Nucleus accumbens (tissue), 56 donors: ENCODE results near the gene PPP2R1B.
"Not testable (repeated sequence)": the region's sequence is repeated elsewhere in the genome, so short reads cannot be mapped to it uniquely, and the experiment has no call there.

Experiments used
- DNase-seq, 56 donors: peaks; one replicate each; lab custom pipeline; 2025; lab: John Stamatoyannopoulos, UW

PPP2R1B gene

GRCh38 chr11:111785076-111785475, 18.9 kb upstream of the PPP2R1B start:
- DNase-seq, result no peak

GRCh38 chr11:111784311-111784710, 18.1 kb upstream of the PPP2R1B start:
- not testable (repeated sequence) for DNase-seq

DNA sequence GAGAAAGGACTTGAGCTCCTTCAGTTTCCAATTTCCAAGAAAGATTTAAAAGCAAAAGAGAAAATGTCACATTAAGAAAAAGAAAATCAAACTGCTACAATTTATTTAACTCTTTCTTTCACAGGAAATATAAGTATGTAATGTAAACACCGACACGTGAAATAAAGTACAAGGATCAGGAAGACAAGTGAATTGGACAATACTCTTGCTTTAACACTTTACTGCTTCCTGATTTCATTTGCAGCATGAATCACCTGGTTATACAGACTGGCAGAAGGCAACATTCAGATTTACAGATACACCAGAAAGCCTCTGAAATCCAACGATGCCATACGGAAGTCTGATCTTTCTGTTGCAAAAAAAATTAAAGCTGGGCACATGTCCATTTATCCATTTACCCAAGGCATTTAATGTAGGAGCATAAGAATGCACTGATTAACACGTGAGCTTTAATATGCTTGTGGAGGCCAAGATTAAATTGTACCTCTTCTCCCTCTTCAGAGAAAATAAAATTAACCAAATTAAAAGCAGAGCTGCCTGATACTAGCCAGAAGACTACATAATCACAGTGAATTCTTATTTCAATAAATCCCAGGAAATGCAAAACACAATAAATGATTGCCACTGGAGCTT, 16.0 kb upstream of the PPP2R1B start:
- no peak for DNase-seq

- DNase-seq, result no peak
These were observed 12.9 kb upstream of the PPP2R1B start for GRCh38 chr11:111779118-111779517.

DNA sequence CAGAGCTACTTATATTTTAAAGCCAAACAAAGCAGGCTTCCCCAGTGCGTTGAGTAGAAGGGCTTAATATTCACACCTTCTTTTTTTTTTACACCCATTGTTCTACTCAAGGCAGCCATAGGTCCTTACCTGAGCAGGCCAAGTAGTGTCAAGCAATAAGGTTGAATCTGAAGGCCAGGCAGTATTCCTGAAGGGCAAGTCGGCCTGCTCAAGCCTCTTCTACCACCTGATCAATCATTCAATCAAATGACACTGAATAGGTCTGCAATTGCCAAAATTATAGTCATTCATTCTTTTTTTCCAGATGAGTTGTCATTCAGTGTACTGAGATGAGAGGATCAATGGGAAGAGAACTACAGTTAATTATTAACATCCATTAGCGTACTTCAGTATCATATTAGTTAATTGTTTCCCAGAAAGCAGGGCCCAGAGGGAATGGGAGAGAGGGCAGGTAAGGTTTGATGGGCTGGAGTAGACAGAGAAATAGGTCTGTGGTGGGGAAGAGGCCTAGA, 11.9 kb upstream of the PPP2R1B start:
- no peak for DNase-seq

DNA sequence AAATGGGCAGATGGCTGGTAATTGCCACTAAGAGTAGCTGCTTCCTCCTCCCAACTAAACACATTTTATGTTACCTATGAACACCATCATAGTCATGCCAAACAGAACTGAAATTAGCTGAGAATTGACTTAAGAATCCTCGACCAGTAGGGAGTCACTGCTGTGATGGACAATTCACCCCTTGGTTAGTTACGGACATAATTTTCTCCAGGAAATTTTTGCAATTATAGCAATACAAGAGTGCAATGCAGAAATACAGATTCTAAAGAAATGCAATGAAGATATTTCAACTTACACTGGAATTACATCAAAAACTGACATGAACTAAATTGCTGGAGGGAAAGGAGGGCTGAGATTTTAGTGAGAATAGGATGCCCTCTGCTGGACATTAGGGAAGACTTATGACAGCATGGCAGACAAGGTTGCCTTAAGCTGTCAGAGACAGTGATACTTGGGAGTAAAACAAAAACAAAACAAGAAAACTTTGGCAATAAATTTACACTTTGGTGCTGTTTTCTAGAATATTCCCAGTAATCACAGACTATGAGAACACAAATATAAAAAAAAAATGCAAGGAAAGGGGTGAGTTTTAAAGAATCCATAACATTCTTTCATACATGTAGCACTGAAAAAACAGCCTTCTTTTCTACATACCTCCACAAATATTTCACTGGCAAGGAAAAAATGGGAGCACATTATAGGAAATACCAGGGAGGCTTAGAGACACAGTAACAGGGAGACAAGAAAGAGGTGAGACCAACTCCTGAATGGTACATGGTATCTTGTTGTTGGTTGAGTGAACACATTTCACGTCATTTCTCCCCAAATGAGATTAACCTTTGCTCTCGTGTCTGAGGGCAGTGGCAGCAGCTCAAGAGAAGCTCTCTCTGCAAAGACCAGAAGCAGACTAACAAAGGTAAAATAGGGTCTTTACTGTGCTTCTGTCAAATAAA, 11.2 kb upstream of the PPP2R1B start:
- peak in 18 of 56 donors; percentile 2 to 69 (median 21) for DNase-seq

GRCh38 chr11:111776398-111777093, 10.4 kb upstream of the PPP2R1B start:
- no peak for DNase-seq

DNA sequence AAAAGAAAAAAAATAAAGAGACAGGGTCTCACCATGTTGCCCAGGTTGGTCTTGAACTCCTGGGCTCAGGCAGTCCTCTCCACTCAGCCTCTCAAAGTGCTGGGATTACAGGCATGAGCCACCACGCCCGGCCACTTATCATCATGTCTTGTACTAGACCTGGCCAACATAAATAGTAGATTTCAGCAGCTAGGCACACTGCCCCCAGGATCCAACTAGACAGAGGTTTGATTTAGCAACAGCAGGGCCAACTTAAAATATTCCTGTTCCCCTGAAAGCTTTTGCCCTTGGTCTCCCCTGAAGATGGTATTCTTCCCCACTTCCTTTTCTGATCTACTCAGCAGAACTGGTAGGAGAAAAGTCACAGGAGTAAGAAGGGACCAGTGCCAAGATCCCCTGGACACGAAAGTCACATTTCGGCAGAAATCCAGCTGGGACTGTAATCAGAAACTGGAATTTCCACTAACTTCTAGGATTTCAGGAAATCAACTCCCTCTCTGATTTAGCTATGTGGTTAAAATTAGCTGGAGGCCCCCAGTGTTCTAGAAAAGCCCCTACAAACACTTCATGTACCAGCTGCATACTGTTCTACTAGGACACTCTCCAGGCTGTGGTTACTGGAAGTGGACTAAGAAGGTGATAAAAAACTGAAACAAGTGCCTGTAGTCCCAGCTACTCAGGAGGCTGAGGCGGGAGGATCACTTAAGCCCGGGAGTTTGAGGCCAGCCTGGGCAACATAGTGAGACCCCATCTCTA, 8.9 kb upstream of the PPP2R1B start:
- DNase-seq, result no peak

GRCh38 chr11:111772535-111772934, 6.3 kb upstream of the PPP2R1B start:
- no peak for DNase-seq

DNA sequence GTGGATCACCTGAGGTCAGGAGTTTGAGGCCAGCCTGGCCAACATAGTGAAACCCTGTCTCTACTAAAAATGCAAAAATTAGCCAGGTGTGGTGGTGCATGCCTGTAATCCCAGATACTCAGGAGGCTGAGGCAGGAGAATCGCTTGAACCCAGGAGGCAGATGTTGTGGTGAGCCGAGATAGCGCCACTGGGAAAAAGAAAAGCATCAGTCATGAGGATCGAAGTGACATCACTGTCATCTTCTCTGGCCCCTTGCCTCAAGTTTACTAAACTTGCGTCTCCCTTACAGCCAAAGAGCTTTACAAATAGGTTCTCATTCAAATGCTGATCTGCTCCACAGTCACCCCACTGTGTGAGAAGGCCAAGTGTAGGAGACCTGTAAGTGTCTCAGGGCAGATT, 5.0 kb upstream of the PPP2R1B start:
- DNase-seq, result not testable (repeated sequence)

DNA sequence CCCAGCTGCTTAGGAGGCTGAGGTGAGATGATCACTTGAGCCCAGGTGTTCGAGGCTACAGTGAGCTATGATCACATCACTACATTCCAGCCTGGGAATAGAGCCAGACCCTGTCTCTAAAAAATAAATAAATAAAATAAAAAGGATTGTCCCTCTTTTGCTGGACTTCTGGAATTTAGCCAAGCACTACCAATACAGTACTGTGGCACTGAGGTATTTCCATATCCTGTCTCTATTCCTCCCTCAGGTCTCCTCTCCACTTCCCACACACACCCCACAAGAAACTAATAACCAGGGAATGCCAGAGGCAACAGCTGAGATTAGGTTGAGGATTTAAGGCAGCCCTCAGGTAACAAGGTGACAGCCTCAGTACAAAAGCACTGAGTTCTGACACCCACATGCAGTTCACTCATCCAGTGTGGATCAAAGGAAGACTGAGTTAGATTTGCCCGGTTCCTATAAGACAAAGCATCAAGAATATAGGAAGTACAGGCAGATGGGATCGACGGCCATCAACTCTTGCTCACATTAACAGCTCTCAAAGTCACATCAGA, 4.5 kb upstream of the PPP2R1B start:
- DNase-seq, result peak in 6 of 56 donors; percentile 16 to 45 (median 22)

- no peak for DNase-seq
These were observed 599 bp upstream of the PPP2R1B start for GRCh38 chr11:111766834-111767142.

DNA sequence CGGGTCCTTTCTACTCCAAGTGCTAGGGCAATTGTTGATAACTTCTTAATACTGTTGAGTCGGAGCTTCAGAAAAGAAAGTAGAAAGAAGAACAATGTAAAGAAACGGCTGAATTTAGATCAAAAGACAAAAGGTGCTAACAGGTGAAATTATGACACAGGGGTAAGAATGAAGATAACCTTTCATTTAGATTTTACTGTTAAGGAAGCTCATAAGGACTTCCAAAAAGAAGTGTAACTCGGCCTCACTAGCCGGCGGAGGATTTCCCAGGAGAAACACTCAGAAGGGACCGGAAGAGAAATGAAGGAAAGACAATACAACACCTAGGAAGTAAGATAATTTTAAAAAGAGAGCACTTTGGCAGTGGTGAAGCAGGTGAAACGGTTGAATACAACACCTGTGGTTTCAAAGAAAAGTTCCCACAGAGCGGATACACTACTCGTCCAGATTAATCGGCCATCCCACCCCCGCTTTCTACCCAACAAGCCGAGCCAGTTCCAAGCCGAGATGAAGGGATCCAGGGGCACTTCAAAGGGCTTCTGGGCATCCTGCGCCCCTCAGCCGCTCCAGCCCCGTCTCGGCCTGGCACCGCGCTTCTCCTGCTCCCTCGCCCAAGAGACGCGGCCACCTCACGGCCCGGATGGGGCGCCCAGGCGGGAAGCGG, 737 bp downstream of the PPP2R1B start:
- DNase-seq, result peak in 8 of 56 donors; percentile 33 to 74 (median 66)

GRCh38 chr11:111764621-111765020, 1.6 kb downstream of the PPP2R1B start:
- DNase-seq, result no peak

- DNase-seq, result peak in 11 of 56 donors; percentile 5 to 34 (median 10)
These were observed 3.1 kb downstream of the PPP2R1B start for GRCh38 chr11:111762981-111763643.

DNA sequence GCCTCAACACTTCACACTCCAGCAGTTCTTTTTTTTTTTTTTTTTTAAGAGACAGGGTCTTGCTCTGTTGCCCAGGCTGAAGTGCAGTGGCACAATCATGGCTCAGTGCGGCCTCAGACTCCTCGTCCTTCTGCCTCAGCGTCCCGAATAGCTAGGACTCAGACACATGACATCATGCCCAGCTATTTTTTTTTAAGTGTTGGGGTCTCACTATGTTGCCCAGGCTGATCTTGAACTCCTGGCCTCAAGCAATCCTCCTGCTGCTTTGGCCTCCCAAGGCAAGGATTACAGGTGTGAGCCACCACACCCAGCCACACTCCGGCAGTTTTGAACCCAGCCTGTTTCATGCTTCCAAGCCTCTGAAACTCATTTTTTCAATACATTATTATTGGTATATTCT, 3.7 kb downstream of the PPP2R1B start:
- no peak for DNase-seq

- no peak for DNase-seq
These were observed 5.2 kb downstream of the PPP2R1B start for GRCh38 chr11:111761036-111761435.

DNA sequence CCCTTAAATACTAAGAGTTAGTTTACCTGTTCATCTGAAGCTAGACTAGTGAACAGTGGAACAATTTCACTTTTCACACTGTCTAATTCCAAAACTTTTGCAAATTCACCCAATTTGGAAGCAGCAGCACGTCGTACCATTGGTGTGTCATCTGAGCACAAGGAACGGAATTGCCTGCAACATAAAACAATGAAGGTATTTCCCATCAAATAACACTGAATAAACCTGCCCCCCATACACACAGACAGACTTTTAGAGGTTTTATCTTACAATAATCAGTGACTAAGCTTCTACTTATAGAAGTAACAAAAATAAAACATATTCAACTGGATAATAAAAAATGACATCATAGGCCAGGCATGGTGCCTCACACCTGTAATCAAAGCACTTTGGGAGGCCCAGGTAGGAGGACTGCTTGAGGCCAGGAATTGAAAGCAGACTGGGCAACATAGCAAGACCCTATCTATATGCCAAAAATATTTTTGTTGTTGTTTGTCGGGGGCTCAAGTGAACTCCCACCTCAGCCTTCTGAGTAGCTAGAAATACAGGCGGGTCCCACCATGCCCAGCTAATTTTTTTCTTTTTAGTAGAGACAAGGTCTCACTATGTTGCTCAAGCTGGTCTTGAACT, 6.3 kb downstream of the PPP2R1B start:
- DNase-seq, result no peak
